GM12878 (cell line): Measurements from ENCODE around the gene RHBDF2. TPM values are rescaled to one million over a fixed set of nuclear protein-coding genes. Genes with fewer than 3 reads are reported as not detected.

Source experiments
- ATAC-seq: fragments of 200-7000 bp; cut with Tn5 transposase; 3 replicates; pipeline ENCODE4 v1.9.1; 2020; ENCODE audit warnings: mild to moderate bottlenecking, moderate library complexity
- BruUV-seq: library from RNA; stranded (reverse); fragments of 400-500 nt; replicated peaks from 2 replicates; lab custom pipeline; 2021; lab: Mats Ljungman, UMichigan
- CTCF ChIA-PET: fragments of 300-600 bp; sonication (Branson Sonifier 250); formaldehyde crosslinking; extraction: SDS; loops from one replicate; lab custom pipeline; 2021; ENCODE audit warnings: inconsistent platforms; lab: Yijun Ruan, JAX
- POLR2A ChIA-PET: fragments of 350-600 bp; formaldehyde crosslinking; extraction: SDS; loops from one replicate; lab custom pipeline; 2021; ENCODE audit warnings: inconsistent platforms; lab: Charles Lee
- RAD21 ChIA-PET: fragments of 300-600 bp; sonication (Branson Sonifier 250); formaldehyde crosslinking; loops from one replicate; lab custom pipeline; 2023; ENCODE audit warnings: antibody characterized with exemption; ENCODE audit not compliant: unreplicated experiment; lab: Charles Lee
- SMC1A ChIA-PET: fragments of 300-600 bp; sonication (Branson Sonifier 250); formaldehyde crosslinking; loops from one replicate; lab custom pipeline; 2023; ENCODE audit not compliant: unreplicated experiment, uncharacterized antibody; lab: Charles Lee
- DNase-seq: peaks from one replicate; pipeline ENCODE4 v3.0.0-alpha.2; 2011; ENCODE audit warnings: low read depth, low spot score
- FAIRE-seq: peaks from 3 replicates; lab custom pipeline; 2011; peaks lifted over from hg19 to GRCh38; lab: Jason Lieb, UNC
- H2AFZ ChIP-seq: 2 replicates; pipeline ENCODE4 v1.6.0; 2011; ENCODE audit warnings: low read depth, low read length, control low read depth; ENCODE audit not compliant: control insufficient read depth
- H3K27ac ChIP-seq: 2 replicates; pipeline ENCODE4 v1.5.1; 2011; ENCODE audit warnings: control low read depth; ENCODE audit not compliant: control insufficient read depth, insufficient read depth
- H3K27me3 ChIP-seq, 2 experiments: replicated peaks in 1 of 2; 2 replicates each; pipeline versions ENCODE4 v1.6.0 to v1.6.1; 2011; ENCODE audit warnings: low read length in 1 of 2; ENCODE audit not compliant: control insufficient read depth in 2 of 2, insufficient read depth in 2 of 2
- H3K36me3 ChIP-seq, 2 experiments: 2 replicates each; pipeline ENCODE4 v1.5.1; 2011; ENCODE audit warnings: low read length in 1 of 2; ENCODE audit not compliant: control insufficient read depth in 2 of 2, insufficient read depth in 2 of 2
- H3K4me1 ChIP-seq: 2 replicates; pipeline ENCODE4 v1.6.1; 2011; ENCODE audit warnings: mild to moderate bottlenecking, low read length, moderate library complexity, mixed read lengths; ENCODE audit not compliant: control insufficient read depth, insufficient read depth
- H3K4me2 ChIP-seq: 2 replicates; pipeline ENCODE4 v1.6.0; 2011; ENCODE audit warnings: control low read depth; ENCODE audit not compliant: control insufficient read depth, insufficient read depth
- H3K4me3 ChIP-seq: fragments of 200-600 bp; sonication (generic); 2 replicates; pipeline ENCODE4 v1.5.1; 2016
- H3K79me2 ChIP-seq: 2 replicates; pipeline ENCODE4 v1.6.0; 2011; ENCODE audit warnings: low read length; ENCODE audit not compliant: control insufficient read depth, insufficient read depth
- H3K9ac ChIP-seq: 2 replicates; pipeline ENCODE4 v1.8.0; 2011; ENCODE audit warnings: low read length, control low read depth, mixed read lengths; ENCODE audit not compliant: control insufficient read depth, insufficient read depth
- H3K9me3 ChIP-seq: replicated peaks from 3 replicates; pipeline ENCODE4 v1.5.1; 2011; ENCODE audit warnings: mild to moderate bottlenecking, low read length; ENCODE audit not compliant: control insufficient read depth, insufficient read depth
- H4K20me1 ChIP-seq: 2 replicates; pipeline ENCODE4 v1.6.0; 2011; ENCODE audit not compliant: control insufficient read depth, insufficient read depth
- FOXM1 ChIP-seq: IDR thresholded peaks from 2 replicates; pipeline ENCODE4 v1.6.1; 2012; ENCODE audit warnings: low read depth, mild to moderate bottlenecking, inconsistent platforms, low read length, moderate library complexity
- GATAD2B ChIP-seq: fragments of 450-650 bp; conservative IDR thresholded peaks from 2 replicates; pipeline ENCODE4 v1.6.1; 2017; ENCODE audit warnings: low read depth, mild to moderate bottlenecking, moderate library complexity
- HDGF ChIP-seq: fragments of 450-650 bp; IDR thresholded peaks from 2 replicates; pipeline ENCODE4 v1.6.1; 2016; ENCODE audit warnings: antibody characterized with exemption
- PBX3 ChIP-seq: IDR thresholded peaks from 2 replicates; pipeline ENCODE4 v1.6.1; 2011; ENCODE audit warnings: mild to moderate bottlenecking, low read depth, low read length, moderate library complexity; ENCODE audit not compliant: insufficient replicate concordance
- TAF1 ChIP-seq: IDR thresholded peaks from 2 replicates; pipeline ENCODE4 v1.6.1; 2011; ENCODE audit warnings: mild to moderate bottlenecking, low read depth, low read length, borderline replicate concordance
- TARDBP ChIP-seq: IDR thresholded peaks from 2 replicates; pipeline ENCODE4 v1.6.1; 2016; ENCODE audit warnings: borderline replicate concordance
- TCF7 ChIP-seq: IDR thresholded peaks from 2 replicates; pipeline ENCODE4 v1.6.1; 2014; ENCODE audit warnings: antibody characterized with exemption, borderline replicate concordance
- YY1 ChIP-seq: IDR thresholded peaks from 2 replicates; pipeline ENCODE4 v1.6.1; 2011; ENCODE audit warnings: low read depth, mild to moderate bottlenecking, low read length
- ZNF207 ChIP-seq: fragments of 450-650 bp; IDR thresholded peaks from 2 replicates; pipeline ENCODE4 v1.6.1; 2014; ENCODE audit warnings: antibody characterized with exemption, mild to moderate bottlenecking, borderline replicate concordance
- ZZZ3 ChIP-seq: IDR thresholded peaks from 2 replicates; pipeline ENCODE4 v1.6.1; 2011; ENCODE audit warnings: low read depth; ENCODE audit not compliant: control insufficient read depth, insufficient read length
- WGBS: methylation state at CpG from one replicate; pipeline ENCODE4 v1.1.6; 2016; ENCODE audit warnings: low lambda C conversion rate; ENCODE audit not compliant: insufficient replicate concordance, insufficient coverage; ENCODE audit errors: missing lambda C conversion rate; 5-methylcytosine and 5-hydroxymethylcytosine counted together
- in situ Hi-C: fragments of 300-500 bp; cut with MboI; formaldehyde crosslinking; loops from 9 replicates; pipeline ENCODE4 v1.14.3; 2018; ENCODE audit warnings: mixed read lengths
- intact Hi-C: fragments of 100-400 bp; cut with micrococcal nuclease; formaldehyde crosslinking; loops from one replicate; pipeline ENCODE4 v1.14.2; 2022; ENCODE audit not compliant: unreplicated experiment
- polyA plus RNA-seq, 11 experiments: library from polyadenylated mRNA; depleted of rRNA in 4 of 11; unstranded in 6 of 11; stranded (reverse) in 5 of 11; fragments of >200 nt; fragmentation: Nextera tagmentation in 4 of 11; fragmentation: Illumina TruSeq in 1 of 11; extraction: Ambion mirVana in 4 of 11; extraction: Trizol in 1 of 11; gene quantifications; 1 replicate in 1 of 11; 2 replicates in 10 of 11; pipeline versions ENCODE4 v1.2.1 to v1.2.3, GENCODE V29; 2011 to 2016; ENCODE audit warnings: inconsistent platforms in 2 of 11, missing spikeins in 2 of 11, low read depth in 1 of 11
- total RNA-seq, 4 experiments: library from RNA; depleted of rRNA in 3 of 4; stranded (reverse); fragments of >200 nt in 3 of 4; fragmentation: Illumina TruSeq in 1 of 4; extraction: Trizol in 1 of 4; gene quantifications; 2 replicates each; pipeline versions ENCODE4 v1.2.1 to v1.2.3, GENCODE V29; 2013 to 2021

RHBDF2 gene
- total and polyA plus RNA-seq, 10 of the 15 experiments (the other 5 are each of a cell fraction or from before 2014, with no cell fraction given), result 0.97 to 43.0 (median 18.7) TPM

- peaks cover 5% of the 10 kb centered on the region for H3K4me1 ChIP-seq
Measured at GRCh38 chr17:76435751-76436150, 65.5 kb downstream of the RHBDF2 start.

More at GRCh38 chr17:76435751-76436150, 65.5 kb downstream of the RHBDF2 start:
- no peak overlapping the region for H3K4me3 ChIP-seq
- H3K79me2 ChIP-seq, result peaks cover 43% of the 10 kb centered on the region
- no peak overlapping the region for H3K4me2 ChIP-seq
- SMC1A ChIA-PET, result interaction anchor here (1.1 to 2.4 kb wide), 2 partner anchors 23 to 38 kb away, joined by 3 to 9 read pairs; no protein-coding TSS in a partner anchor
- no peaks in the 10 kb centered on the region for H3K9me3 ChIP-seq
- ATAC-seq, result no peak
- no peak overlapping the region for H3K27ac ChIP-seq
- TF ChIP-seq HDGF (no peak), TAF1 (no peak), TARDBP (no peak), FOXM1 (no peak), TCF7 (no peak), GATAD2B (no peak), PBX3 (no peak), ZZZ3 (no peak), ZNF207 (no peak), YY1 (no peak)
- TF ChIP-seq, all 136 proteins: peak for 0
- H3K36me3 ChIP-seq, result peaks cover 0 to 3% of the 10 kb centered on the region in 2 experiments; a peak in 2 of 4 replicates
- 99% methylated on average over 11 of the region's 11 CpGs for WGBS
- H3K27me3 ChIP-seq, result no peaks in the 10 kb centered on the region
- no TSS peak for BruUV-seq
- no peak for FAIRE-seq
- H3K9ac ChIP-seq, result no peak overlapping the region
- no peak overlapping the region for H2AFZ ChIP-seq
- ChIA-PET CTCF (interaction anchor here (0.8 to 1.5 kb wide), 5 partner anchors 8 to 88 kb away, joined by 3 to 6 read pairs (median 3); no protein-coding TSS in a partner anchor), RAD21 (no interaction called here), POLR2A (interaction anchor here (0.5 to 0.7 kb wide), 3 partner anchors 25 to 489 kb away, joined by 3 to 5 read pairs (median 4); no protein-coding TSS in a partner anchor)
- intact Hi-C loops (no loop called here), in situ Hi-C loops (no loop called here)
- no peaks in the 10 kb centered on the region for H4K20me1 ChIP-seq
- no peak for DNase-seq
